Stimulated activated CD8-positive, alpha-beta memory T cell treated with anti-CD3 and anti-CD28 coated beads, Interleukin-2, amount 100 ng/mL, for 48 hours (primary cell): ENCODE results near the gene EEF2KMT.

Source experiments
- DNase-seq, 2 donors: peaks; one replicate each; pipeline ENCODE4 v3.0.0-alpha.2; 2020; ENCODE audit warnings: low read depth in 2 of 2

EEF2KMT gene

DNA sequence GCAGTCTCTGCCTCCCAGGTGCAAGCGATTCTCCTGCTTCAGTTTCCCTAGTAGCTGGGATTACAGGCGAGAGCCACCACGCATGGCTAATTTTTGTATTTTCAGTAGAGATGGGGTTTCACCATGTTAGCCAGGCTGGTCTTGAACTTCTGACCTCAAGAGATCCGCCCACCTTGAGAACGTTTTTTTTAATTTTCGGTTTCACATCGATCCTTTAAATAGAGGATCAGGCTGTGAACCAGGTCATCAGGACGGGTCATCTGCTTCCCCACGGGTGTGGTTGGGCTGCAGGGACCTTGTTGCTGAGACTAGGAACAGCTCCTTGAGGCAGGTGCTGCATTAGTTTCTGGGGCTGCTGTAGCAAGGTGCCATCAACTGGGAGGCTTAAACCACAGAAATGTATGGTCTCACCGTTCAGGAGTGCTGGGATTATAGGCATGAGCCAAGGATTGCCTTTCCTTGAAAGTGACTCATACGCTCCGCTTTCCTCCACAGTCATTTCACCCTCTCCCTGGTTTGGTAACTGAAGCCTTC lies 55.9 kb downstream of the EEF2KMT start:
- DNase-seq: no peak

DNA sequence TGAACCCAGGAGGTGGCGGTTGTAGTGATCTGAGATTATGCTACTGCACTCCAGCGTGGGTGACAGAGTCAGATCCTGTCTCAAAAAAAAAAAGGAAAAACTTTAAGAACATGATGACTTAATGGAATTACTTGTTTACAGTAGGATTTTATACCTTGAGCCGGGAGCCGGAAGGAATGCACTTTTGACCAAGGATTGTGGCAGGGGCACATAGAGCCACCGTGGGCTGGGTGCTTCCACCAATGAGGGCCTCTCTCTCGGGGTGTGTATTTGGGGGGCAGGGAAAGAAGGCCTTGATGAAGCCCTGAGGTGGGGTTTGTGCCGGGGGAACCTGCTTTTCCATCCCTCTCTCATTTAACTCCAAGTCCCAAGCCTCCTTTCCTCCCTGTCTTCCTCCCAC lies 57.1 kb downstream of the EEF2KMT start:
- DNase-seq: no peak

DNA sequence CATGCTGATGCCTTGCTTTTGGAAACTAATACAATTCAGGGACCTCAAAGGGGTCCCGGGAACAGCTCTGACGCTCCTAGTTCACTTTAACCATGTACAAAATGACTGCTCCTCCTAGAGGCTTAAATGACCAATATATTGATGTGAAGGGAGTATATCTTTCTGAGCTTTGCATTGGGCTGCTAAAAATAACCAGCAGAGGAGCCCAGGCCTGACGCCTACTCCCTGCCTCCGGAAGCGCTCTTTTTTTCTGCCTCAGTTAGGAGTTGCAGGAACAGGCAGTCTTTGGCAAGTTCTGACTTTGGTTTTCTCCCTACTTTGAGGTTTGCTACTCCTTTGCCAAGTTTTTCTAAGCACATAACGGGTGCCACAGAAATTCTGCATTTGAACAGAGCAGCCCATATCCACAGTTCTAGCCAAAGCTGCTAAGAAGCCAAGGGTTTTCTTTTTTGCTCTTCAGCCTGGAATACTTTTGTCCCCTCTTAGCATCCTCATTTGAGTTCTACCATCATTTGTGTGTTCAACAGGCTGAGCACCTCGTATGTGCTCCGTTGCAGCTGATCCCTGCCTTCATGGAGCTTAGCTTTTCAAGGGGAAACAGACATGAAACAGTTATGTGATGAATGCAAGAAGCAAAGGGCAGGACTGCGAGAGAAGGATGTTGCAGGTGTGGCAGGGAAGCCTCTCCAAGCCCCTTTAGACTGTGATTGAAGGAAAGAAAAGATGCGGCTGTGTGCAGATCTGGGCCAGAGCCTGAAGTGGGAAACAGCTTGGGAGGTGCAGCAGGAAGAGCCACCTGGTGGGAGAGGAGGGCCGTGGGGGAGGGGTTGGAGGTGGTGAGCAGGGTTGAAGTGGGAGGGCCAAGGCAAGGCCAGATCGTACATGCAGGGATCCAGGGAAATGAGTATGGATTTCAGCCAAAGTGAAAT lies 61.1 kb downstream of the EEF2KMT start:
- no peak for DNase-seq

DNA sequence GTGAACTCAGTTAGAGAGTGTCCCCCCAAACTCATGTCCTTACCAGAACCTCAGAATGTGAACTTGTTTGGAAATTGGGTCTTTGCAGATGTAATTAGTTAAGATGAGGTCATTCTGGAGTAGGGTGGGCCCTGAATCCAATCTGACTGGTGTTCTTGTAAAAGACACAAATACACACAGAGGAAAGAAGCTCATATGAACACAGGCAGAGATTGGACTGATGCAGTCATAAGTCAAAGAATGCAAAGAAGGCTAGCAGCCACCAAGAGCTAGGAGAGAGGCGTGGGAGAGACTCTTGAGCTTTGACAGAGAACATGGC lies 61.7 kb downstream of the EEF2KMT start:
- DNase-seq: no peak
